Tibial nerve (tissue), 4 donors: ENCODE results near the gene UGT1A7.

Experiments used
- EP300 ChIP-seq, 2 donors: sonication (generic); formaldehyde crosslinking; IDR thresholded peaks; one replicate each; pipeline ENCODE4 v1.6.1; 2017; ENCODE audit warnings: antibody characterized with exemption in 2 of 2, mild to moderate bottlenecking in 1 of 2
- TF ChIP-seq, protein P1 (sequence below), 5 experiments: fragments of 200-600 bp in 3 of 5; fragments of 450-650 bp in 2 of 5; sonication (generic) in 3 of 5; IDR thresholded peaks; one replicate each; pipeline ENCODE4 v1.5.1; 2016 to 2019; ENCODE audit warnings: antibody characterized with exemption in 5 of 5, mild to moderate bottlenecking in 3 of 5, moderate library complexity in 2 of 5

DNA sequence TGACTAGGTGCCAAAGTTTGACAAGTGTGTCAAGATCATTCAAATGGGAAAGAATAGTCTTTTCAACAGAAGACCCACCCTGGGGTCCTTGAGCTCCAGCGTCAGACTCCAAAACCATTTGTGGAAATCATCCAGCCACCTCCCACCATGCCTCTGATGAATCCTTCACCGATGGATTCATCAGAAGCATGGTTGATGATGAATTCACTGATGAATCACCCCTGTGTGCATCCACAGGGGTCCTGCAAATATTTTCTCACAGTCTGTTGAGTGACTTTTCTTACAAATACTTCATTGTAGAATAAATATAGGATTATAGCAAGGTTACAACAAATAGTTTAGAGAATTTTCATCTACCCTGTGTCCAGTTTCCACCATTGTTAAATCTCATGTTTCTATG lies 5.7 kb upstream of the UGT1A7 start:
- TF ChIP-seq, protein P1, sequence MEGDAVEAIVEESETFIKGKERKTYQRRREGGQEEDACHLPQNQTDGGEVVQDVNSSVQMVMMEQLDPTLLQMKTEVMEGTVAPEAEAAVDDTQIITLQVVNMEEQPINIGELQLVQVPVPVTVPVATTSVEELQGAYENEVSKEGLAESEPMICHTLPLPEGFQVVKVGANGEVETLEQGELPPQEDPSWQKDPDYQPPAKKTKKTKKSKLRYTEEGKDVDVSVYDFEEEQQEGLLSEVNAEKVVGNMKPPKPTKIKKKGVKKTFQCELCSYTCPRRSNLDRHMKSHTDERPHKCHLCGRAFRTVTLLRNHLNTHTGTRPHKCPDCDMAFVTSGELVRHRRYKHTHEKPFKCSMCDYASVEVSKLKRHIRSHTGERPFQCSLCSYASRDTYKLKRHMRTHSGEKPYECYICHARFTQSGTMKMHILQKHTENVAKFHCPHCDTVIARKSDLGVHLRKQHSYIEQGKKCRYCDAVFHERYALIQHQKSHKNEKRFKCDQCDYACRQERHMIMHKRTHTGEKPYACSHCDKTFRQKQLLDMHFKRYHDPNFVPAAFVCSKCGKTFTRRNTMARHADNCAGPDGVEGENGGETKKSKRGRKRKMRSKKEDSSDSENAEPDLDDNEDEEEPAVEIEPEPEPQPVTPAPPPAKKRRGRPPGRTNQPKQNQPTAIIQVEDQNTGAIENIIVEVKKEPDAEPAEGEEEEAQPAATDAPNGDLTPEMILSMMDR (IDR thresholded peaks at IDR 0.05), result no peak
- no peak for TF ChIP-seq EP300 (IDR thresholded peaks at IDR 0.05)
